Measurements from ENCODE around the gene CCDC68.
"Not testable (repeated sequence)": the region's sequence is repeated elsewhere in the genome, so short reads cannot be mapped to it uniquely, and the experiment has no call there.

The CCDC68 gene

GRCh38 chr18:54871231-54871630 lies 88.0 kb downstream of the CCDC68 start:
- no peak for DNase-seq

- DNase-seq, result no peak
Measured at GRCh38 chr18:54867131-54867530, 92.1 kb downstream of the CCDC68 start.

GRCh38 chr18:54860941-54861340 lies 98.3 kb downstream of the CCDC68 start:
- DNase-seq, result no peak

- no peak for DNase-seq
Measured at GRCh38 chr18:54859667-54860421, 99.4 kb downstream of the CCDC68 start.

- DNase-seq, result no peak
Measured at GRCh38 chr18:54857499-54857898, 101.8 kb downstream of the CCDC68 start.

GRCh38 chr18:54856105-54856646 lies 103.1 kb downstream of the CCDC68 start:
- no peak for DNase-seq

GRCh38 chr18:54855050-54855449 lies 104.2 kb downstream of the CCDC68 start:
- not testable (repeated sequence) for DNase-seq

- no peak for DNase-seq
Measured at GRCh38 chr18:54852780-54853675, 106.2 kb downstream of the CCDC68 start.

Measured in GOT3 (cell line).